ENCODE data around the gene IGSF9.

The IGSF9 gene

DNA sequence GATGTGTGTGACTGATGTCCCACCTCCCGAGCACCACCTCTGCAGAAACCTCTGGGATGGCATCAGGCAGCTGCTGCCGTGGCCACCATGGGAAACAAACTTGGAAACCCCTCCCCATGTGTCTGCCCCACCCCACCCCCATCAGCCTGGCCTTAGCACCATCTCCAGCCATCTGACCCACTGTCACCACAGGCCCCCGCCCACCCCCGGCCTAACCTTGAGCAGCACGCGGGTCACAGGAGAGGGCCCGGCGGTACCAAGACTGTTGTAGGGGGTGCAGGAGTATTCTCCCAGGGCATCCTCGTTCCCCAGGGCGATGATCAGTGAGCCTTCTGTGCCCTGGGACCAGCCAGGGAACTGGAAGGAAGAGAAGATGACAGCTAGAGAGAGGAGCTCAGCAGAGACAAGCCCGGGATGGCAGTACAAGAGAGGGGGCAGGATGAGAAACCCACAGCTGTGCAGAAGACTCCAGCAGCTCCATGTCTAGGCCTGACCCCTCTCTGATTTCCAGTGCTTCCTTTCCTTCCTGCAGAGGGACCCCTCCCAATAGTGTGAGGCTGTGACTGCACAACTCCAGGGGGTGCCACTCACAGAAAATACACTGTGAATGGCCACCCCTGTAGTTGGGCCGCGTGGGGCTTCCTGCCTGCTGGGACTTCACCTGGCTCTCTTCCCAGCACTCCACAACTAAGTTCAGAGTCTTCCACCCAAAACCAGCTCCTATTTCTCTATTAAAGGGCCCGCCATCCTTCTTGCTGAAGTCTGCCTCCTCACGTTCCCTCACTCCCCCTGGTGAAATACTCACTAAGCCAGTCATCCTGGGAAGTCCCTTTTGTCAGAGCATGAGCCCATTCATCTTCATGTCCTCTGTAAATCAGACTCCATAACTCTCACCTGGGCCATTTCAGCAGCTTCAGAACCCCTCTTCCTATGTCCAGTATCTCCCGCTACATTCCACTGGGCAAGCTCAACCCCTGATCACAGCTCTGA, 12.8 kb downstream of the IGSF9 start:
- DNase-seq (ENCODE audit: low read depth), result no peak

DNA sequence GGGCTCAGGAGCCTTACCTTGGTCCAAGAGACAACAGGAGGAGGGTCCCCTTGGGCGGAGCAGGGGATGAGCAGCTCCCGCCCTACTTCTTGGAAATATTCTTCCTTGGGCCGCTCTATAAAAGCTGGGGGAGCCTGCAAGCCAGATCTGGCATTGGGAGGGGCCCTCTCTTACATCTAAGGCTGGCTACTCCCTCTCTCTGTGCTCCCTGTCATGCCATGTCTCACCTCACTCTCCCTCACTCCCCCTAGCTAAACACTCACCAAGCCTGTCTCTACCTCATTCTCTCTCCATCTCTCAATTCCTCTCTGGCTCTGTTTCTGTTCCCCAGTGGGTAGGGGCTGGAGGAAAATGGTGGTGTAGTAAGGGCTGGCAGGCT, 13.6 kb downstream of the IGSF9 start:
- DNase-seq (ENCODE audit: low read depth), result no peak

DNA sequence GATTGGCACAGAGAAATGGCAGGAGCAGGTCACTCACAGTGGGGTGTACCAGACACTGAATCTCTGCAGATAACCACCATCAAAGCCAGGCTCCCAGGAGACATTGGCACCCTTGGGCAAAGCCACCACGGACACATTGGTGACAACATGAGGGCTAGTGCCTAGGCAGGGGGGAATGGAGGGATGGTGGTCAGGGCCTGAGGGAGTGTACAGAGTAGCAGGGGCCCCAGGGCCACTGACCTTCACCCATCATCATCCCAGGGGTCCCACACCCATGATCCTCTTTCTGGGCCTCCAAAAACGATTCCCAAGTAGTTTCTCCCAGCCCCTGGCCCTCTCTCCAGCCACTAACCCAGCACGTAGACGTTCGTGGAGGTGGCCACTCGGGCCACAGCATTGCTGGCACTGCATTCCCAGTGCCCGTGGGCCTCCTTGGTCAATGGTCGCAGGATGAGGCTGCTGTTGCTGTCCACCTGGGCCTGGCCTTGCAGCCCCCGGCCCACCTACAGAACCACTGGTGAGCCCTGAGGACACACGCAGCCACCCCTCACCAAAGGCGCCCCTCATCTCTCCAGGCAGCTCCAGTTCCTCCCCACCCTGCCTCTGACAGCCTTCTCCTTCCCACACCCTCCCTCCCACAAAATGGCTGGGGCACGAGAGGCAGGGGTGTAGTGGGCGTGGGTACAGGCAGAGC, 14.2 kb downstream of the IGSF9 start:
- DNase-seq (ENCODE audit: low read depth), result no peak

DNA sequence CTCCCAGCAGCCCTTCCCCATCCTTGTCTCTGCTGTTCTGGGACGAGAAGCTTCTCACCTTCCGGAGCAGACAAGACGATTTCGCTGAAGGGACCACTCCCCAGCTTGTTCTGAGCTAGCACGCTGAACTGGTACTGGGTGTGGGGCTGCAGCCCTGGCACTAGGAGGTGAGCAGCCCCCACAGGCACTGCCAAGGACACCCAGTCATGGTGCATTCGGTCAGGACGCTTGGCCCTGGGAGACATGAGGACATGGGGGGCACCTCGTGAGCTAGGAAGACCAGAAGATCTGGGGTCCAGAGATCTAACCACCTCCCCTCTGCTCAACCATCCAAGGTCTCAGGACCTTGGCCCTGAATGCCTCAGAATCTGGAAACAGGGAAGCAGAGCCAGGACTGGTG, 14.8 kb downstream of the IGSF9 start:
- no peak for DNase-seq (ENCODE audit: low read depth)

DNA sequence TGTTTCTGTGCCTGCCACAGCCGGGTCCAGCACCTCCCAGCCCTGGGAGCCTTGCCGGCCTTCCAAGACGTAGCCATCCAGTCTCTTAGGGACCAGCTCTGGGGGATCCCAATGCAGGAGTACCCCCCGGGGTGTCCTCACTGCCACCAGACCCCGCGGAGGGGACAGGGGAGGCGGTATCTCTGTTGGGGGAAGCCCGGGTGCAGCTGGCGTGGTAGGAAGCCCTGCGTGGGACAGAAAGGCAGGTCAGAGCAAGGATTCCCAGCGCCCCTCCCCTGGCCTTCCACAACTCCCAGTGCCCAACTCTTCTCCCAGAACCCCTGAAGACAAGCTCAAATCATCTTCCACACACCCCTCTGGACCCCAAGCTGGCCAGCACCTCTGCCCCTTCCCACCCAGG, 15.2 kb downstream of the IGSF9 start:
- no peak for DNase-seq (ENCODE audit: low read depth)

DNA sequence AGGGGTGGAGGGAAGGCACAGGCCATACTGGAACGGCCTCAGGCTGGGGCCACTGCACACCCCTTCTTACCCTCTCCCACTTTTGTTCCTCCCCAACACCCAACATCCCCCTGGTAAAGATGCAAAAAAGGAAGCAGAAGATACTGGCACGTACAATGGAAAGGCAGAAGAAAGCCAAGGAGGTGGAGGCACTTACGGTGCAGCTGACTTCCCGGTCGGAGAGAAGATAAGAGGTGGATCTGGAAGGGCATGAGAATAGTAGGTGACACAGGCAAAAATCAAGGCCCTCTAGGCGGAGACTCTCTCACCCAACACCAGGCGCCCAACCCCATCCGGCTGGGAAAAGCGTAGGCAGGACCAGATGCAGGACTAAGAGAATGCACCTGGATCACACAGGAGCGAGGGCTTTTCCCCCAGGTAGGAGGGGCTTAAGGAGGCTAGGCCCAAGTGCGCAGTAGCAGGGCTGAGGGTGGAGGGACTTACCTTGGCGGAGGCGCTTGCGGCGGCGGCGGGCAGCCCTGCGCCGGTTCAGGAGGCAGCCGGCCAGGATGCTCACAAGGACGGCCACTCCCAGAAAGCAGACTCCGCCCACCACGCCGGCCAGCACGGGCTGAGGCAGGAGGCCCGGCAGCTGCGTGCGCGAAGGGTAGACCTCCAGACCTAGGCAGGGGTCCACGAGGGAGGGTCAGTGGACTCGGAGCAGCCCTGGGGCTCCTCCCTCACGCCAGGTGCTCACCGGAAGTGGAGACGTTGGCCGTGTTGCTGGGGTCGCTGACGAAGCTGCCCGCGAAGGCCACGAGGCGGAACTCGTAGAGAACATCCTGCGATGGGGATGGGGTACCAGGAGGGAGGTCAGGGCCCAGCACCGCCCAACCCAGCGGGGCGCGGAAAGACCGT, 16.0 kb downstream of the IGSF9 start:
- no peak for DNase-seq (ENCODE audit: low read depth)

DNA sequence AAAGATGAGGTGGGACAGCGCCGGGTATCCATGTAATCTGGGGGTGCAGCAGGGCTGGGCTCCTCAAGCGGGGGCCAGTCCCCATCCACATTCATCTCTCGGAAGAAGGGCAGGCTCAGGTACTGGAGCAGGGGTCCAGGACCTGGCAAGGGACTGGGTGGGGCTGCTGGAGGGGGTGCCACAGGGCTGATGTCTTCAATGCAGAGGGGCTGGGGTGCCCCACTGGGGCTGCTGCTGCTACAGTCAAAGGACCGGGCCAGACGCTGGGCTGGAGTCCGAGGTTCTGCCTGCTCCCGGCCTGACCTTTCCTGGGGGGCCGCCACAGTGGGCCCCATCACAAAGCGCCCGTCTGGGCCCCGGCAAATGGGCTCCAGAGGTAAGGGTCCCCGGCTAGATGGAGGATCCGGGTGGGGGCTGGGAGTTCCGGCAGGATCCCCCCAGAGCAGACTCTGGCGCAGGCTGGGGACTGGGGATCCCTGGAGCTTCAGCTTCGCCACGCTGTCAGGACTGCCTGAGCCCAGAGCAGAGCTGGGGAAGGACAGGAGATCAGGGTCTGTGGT, 16.8 kb downstream of the IGSF9 start:
- DNase-seq (ENCODE audit: low read depth), result no peak

DNA sequence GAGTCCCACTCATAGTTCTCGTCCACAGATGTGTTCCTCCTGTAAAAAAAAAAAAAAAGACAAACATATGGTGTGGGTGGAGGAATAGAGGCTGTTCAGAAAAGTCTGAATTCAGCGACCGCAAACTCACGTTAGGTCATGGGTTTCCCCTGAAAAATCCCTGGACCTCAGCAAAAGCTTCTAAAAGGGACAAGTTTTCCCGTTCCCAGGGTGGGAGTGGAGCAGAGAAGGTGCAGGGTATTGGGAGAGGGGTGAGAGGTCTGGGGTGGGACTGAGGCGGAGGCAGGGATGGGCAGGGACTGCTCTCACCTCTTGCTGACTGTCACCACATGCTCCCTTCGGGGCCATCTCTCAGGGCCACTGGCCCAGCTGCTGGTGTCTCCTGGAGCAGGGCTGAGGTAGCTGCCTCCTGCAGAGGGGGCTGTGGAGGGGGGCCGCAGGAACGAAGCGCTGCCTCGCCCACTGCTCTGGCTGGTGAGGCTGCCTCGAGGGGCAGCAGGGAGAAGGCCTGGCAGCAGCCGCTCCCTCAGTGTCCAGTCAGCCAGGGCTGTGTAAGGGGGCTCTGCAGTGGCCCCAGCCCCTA, 17.5 kb downstream of the IGSF9 start:
- DNase-seq (ENCODE audit: low read depth), result no peak

DNA sequence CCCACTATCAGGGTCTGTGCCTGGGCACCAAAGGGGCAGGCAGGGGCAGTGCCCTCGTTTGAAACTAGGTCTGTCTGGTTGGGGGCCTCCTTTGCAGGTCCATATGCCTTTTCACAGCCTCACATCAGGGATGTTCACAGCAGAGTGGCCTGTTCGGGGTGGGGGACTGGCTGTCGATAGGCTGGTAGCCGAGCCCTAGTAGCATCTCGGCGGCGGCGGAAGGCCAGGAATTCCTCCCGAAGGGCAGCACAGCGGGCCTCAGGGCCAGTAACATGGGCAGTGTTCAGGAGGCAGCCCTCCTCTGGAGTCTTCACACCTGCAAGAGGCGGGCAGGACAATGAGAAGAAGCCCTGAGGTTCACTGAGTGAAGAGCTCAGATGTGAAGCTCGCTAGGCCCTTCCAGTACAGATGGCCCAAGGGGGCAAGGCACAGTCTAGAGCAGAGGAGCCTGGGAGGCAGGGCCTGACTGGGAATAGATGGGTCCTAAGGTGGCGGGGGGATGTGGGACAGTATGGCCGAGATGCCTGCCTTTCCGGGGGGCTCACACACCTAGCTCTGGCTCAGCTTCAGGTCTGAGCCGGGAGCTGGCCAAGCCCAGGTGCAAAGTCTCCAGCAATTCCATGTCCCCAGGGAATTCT, 18.1 kb downstream of the IGSF9 start:
- no peak for DNase-seq (ENCODE audit: low read depth)

DNA sequence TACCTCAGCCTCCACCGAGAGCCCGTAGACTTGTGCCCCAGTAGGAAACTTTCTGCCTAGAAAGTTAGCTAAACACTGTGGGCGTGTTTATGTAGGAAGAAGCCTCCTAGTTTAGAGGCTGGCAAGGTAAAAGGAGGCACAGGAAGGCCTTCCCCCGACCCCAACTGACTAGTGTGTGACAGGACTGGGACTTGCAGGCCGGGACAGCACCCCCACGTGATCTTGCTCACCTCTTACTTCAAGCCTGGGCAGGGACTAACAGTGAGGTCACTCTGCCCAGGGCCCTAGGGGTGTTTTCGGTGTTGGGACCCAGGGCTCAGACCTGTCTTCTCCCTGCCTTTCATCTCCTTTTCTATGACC, 19.7 kb downstream of the IGSF9 start:
- no peak for DNase-seq (ENCODE audit: low read depth)

DNA sequence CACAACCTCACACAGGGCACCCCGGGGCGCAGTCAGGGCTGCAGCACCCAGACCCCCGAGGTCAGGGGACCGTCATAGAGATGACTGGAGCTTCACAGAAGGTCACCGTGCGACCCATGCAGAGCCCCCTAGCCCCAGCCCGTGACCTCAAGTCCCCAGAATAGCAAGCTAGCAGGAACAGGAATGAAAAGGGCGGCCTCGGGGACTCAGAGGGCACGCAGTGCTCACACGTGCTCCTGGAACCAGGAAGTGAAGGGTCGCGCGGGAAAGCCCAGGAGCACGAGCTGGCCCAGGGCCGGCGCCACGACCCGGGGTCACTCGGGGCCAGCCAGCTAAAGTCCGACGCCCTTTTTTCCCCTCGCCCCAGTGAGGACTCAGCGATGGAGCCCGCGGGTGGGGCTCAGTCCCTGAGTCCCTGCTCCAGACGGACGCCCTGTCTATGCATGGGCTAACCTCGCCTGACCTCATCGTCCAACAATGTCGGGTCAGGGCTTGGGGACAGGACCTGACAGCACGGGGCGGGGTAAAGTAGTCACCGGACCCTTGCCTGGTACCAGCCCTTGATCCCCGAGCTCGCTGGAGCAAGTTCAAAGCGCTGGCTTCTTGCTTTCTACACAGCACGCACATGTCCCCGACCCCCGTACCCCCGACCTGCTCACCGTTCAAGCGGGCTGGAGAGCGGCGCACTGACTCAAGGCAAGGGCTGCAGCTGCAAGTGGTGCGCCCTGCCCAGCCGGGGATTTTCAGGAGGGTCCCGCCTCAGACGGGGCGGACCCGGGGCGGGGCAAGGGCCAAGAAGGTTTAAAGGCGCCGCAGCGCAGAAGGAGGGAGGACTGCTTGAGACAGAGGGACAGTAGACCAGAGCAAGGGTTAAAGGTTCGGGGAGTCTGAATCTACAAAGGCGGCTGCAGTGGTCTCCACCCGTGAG, 20.4 kb downstream of the IGSF9 start, which contains the start of gene TAGLN2:
TSS of gene TAGLN2 (minus strand) at position 717 of the 928 bp plus-strand sequence. CDS start 4,998 bp downstream, outside the sequence.
- DNase-seq (ENCODE audit: low read depth), result peak; percentile 82

DNA sequence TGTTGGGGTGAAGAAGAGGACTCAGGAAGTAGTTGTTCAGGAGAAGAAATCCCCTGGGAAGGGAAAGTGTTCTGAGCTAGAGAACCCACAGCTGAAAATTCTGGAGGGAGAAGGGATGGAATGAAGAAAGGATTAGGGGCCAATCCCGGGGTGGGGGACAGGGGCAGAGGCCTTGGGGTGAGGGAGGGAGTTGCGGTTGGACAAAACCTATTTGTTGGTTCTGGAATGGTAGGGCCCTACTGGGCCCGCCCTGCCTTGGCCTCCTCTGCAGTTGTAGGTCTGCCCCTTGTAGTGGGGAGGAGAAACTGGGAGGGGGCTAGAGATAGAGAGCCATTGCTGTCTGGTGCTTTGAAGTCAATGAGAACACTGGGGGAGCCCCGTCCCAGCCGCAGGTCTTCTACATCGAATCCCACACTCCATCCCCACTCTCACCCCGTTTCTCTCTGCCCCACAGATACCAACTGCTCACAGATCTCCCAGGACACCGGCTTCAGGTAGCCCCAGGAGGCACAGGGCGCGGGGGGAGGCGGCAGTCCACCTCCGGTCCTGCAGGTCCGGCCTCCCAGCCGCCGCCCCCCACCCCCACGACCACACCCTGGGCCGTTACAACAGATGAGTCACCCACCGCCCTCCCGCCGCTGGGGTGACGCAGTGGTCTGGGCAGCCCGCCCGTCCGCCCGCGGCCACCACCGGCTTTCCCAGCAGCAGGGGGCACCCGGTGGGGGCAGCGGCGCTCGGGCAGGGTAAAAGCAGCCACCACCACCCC, 21.2 kb downstream of the IGSF9 start:
- peak; percentile 68 for DNase-seq (ENCODE audit: low read depth)

DNA sequence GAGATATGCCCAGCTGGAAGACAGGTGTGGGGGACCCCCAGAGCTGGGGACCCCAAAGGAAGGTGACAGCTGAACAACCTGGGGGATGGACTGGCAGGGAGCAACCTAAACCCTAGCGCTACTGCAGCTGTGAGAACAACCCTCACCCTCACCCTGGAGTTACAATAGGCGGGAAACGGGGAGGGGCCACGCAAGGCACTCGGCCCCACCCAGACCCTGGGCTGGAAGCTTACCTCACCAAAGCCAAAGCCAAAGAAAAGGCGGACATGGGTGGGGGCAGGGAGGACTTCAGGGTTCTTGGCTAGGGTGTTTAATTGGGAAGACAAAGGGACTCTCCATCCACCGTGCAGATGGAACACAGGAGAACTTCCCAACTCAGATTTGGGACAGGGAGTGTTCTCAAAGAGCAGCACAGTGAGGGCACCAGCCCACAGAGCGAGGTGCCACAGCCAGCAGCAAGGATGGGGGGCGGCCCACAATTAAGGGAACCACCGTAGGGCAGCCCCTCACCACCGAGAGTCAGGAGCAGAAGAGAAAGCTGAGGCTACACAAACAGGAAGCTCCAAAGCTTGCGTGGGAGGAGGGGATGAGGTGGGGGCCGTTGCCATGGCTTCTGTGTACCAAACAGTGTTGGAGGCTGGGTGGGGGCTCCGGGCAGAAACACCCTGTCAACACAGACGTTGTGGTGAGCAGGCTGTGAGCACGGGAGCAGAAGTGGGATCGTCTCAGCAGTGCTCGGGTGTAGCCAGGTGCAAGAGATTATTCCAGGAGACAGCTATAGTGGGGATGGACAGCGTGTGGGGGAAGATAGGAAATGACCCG, 22.0 kb downstream of the IGSF9 start:
- peak; percentile 92 for DNase-seq (ENCODE audit: low read depth)

DNA sequence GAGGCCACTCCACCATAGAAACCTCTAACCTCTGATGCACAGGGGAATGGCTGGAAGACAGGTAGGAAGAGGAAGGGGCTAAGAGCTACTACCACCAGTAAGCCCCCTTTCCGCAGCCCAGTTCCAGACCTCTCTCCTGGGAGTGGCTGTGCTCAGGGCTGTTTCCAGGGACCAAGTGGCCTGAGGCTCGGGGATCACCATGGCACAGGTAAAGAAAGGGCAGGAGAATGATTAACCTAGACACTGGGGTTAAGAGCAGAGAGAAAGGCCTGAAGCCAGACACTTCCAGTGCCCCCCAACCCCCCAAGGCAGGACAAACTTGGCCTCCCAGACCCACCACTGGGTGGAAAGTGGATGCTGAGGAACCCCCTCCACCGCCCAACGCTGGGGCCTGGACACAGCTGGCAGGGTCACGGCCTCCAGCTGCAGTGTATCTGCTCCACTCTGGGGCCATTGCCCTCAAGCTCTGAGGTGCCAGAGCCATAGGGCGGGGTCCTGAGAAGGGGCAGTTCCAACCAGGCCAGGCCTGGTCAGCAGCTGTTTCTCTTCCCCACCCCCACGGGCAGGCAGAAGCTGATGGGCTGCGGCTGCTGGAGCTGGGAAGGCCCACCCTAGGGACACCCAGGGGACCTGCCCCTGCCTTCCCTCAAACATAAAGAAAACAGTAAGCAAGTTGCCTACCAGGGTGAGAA, 22.8 kb downstream of the IGSF9 start:
- DNase-seq (ENCODE audit: low read depth), result no peak

DNA sequence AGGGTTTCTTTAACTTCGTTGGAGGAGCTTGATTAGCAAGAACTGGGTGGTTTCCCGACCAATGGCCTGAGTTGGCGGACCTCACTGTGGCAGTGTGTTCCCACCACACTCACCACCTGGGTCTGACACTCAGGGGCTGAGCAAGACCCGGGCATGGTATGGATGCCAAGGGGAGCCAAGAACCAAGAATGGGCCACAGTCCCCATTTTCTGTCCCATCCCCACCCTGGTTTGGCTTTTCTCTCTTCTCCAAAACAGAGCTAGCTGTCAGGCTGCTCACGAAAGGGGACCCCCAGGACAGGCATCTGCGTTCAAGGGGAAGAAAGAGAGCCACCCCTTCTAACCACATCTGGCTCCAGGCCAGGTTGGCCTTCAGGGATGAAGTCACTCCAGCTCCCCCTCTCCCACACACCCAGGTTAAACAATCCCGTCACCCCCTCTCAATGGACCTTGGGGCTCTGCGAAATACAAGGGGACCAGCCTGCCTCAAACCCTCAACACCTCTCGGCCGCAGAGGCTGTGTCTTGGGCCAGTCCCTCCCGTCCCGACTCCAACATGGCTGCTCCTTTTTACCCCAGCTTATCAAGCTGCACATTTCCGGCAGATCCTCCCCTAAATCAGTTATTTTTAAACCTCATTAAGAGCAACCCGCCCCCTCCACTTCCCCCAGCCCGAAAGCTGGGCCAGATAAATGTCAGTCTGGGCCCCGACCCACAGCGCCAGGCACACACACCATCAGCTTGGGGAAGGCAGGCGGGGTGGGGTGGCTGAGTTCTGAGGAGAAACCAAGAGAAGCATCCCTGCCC, 23.5 kb downstream of the IGSF9 start:
- DNase-seq (ENCODE audit: low read depth), result no peak

DNA sequence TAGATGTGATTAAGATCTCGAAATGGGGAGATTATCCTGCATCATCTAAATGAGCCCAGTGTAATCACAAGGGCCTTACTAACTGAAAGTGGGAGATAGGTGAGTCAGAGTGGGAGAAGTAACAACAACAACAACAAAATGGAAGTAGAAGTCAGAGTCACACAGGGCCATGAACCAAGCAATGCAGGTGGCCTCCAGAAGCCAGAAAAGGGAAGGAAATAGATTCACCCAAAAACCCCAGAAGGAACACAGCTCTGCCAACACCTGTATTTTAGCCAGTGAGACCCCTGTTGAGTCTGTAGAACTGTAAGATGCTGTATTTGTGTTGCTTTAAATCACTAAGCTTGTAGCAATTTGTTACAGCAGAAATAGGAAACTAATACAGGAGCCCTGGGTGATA, 24.2 kb downstream of the IGSF9 start:
- DNase-seq (ENCODE audit: low read depth), result no peak

DNA sequence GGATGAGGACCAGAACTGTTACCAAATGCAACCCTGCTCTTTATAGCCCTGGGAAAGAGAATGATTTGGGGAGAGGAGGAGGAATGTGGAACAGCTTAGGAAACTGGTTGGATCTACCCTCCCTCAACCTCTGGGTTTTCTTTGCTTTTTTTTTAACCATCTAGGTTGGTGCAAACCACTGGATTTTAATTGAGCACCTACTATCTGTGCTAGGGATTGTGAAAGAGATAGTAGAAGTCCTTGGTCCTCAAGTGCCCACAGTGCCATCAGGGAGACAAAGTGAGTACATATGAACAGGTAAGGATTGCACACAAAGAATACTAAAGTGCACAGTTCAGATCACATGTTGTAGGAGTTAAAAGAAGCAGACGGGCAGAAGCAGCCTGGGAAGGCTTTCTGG, 24.8 kb downstream of the IGSF9 start:
- no peak for DNase-seq (ENCODE audit: low read depth)

Data from T-helper 22 cell (primary cell).